Activated naive CD8-positive, alpha-beta T cell treated with anti-CD3 and anti-CD28 coated beads, Interleukin-2, amount 10 ng/mL, durations not matched to agents 7 days and 5 days (primary cell): ENCODE measurements around the gene KREMEN2. TPM values are rescaled to one million over a fixed set of nuclear protein-coding genes. Genes with fewer than 3 reads are reported as not detected.
A peak's percentile ranks its signal among the peaks of the same experiment; 100 is the strongest.

ENCODE experiments used
- ATAC-seq: fragments of 150-1000 bp; cut with Tn5 transposase; one replicate; pipeline ENCODE4 v1.10.0; 2021; ENCODE audit warnings: low read depth, moderate library complexity
- POLR2A ChIA-PET: fragments of 350-600 bp; sonication (Branson Sonifier 250); formaldehyde crosslinking; loops from one replicate; lab custom pipeline; 2021; ENCODE audit warnings: antibody characterized with exemption; lab: Charles Lee
- DNase-seq: peaks from one replicate; pipeline ENCODE4 v3.0.0; 2021
- H3K27ac Mint-ChIP-seq: one replicate; pipeline ENCODE4 v1.8.0; 2022; ENCODE audit warnings: mild to moderate bottlenecking, mixed read lengths
- H3K27me3 Mint-ChIP-seq: one replicate; pipeline ENCODE4 v1.8.0; 2022; ENCODE audit warnings: mild to moderate bottlenecking, moderate library complexity, mixed read lengths
- H3K36me3 Mint-ChIP-seq: one replicate; pipeline ENCODE4 v1.8.0; 2021; ENCODE audit warnings: mild to moderate bottlenecking, mixed read lengths
- H3K4me1 Mint-ChIP-seq: one replicate; pipeline ENCODE4 v1.8.0; 2021; ENCODE audit warnings: mixed read lengths
- H3K4me3 Mint-ChIP-seq: one replicate; pipeline ENCODE4 v1.8.0; 2022; ENCODE audit warnings: mild to moderate bottlenecking, moderate library complexity, mixed read lengths
- H3K9me3 Mint-ChIP-seq: one replicate; pipeline ENCODE4 v1.8.0; 2021; ENCODE audit warnings: mixed read lengths
- total RNA-seq, 2 experiments: library from RNA; stranded (reverse); gene quantifications; one replicate each; pipeline ENCODE4 v1.2.3, GENCODE V29; 2021

KREMEN2 gene
- total RNA-seq, 2 experiments from 2014 or later = 0.36 TPM; not detected in 1

DNA sequence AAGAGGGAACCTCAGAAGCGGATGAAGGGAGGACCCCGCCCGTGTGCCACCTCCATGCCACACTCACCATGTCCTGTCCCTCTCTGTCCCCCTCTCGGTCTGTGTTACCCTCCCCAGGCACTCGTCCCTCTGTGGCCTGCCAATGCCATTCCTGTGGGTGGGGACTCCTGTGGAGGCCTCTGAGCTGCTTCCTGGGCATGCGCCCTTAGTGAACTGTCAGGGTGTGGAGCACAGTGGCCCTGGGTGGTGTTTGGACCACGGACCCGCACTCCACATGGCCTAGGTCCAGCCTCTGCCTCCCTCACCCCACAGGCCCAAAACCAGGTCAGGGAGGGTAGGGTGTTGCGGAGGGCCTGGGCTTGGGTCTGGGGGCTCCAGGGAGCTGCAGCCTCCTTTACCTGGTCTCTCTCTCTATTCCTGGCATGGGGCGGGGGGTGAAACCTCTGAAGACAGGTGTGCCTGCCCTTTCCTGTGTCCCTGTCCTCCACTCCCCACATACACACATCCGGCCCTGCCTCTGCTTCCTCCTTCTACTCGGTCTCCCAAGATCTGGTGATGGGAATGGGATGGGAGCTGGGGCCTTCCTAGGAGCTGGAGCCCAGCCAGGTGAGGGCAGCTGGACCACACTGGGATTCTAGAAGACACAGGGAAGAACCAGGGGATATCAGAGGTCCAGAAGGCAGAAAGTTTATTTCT, 27.6 kb downstream of the KREMEN2 start:
- Mint-ChIP-seq H3K4me1 (no peaks in the 10 kb centered on the region), H3K4me3 (no peak overlapping the region), H3K36me3 (no peaks in the 10 kb centered on the region), H3K27ac (no peak overlapping the region), H3K27me3 (peaks cover 4% of the 10 kb centered on the region), H3K9me3 (no peaks in the 10 kb centered on the region)
- POLR2A ChIA-PET = interaction anchor here (1.2 kb wide), 1 partner anchor 11 kb away, joined by 4 read pairs; no protein-coding TSS in a partner anchor
- ATAC-seq = no peak
- no peak for DNase-seq

DNA sequence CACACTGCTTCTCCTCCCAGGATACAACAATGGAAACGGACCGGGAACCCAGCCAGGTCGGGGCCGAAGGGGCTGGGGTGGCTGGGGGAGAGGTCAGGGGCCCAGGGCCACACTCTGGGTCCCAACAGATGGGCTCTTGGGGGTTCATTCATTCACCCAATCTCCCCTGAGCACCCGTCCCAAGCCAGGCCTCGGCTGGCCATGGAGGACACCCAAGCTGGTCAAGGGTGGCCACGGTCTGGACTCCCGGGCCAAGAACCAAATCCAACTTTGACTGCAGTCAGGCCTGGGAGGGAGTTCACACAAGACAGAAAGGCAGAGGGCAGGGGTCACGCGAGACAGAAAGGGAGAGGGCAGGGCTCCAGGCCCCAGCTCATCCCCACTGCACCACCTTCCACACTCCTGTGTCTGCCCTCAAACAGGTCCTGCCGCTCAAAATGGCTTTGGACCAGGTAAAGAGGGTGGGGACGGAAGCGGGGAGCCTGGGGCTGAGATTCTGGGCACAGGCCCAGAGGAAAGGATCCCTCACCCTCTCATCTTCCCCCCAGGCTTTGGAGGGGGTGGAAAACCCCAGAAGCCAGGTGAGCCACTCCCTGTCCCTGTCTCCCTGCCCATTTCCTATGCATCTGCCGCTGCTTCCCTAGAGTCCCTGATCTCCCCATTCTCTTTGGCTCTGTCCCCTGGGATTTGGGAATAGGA, 28.5 kb downstream of the KREMEN2 start:
- H3K36me3 Mint-ChIP-seq = no peaks in the 10 kb centered on the region
- H3K27me3 Mint-ChIP-seq = peaks cover 4% of the 10 kb centered on the region
- H3K4me3 Mint-ChIP-seq = no peak overlapping the region
- no peak overlapping the region for H3K27ac Mint-ChIP-seq
- H3K4me1 Mint-ChIP-seq = no peaks in the 10 kb centered on the region
- no peak for ATAC-seq
- no peaks in the 10 kb centered on the region for H3K9me3 Mint-ChIP-seq
- POLR2A ChIA-PET = no interaction called here
- DNase-seq = no peak

DNA sequence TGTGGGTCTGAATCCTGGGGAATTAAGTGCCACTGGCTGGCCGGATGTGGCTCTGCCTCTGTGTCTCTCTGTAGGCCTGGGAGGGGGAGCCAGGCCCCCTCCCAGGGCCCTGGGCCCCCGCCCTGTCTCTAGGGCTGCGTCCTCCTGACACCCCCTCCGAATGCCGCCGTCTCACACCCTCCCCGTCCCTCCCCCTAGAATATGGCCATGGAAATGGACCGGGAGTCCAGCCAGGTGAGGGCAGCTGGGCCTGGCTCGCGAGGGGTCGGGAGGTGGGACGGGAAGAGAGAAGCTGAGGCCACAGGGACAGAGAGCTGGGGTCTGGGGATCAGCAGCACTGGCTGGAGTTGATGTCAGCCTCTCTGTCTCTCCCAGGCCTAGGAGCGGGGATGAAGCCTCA, 32.2 kb downstream of the KREMEN2 start:
- POLR2A ChIA-PET = interaction anchor here (2.1 kb wide), 1 partner anchor 16 kb away, joined by 4 read pairs; the partner anchor contains the start of gene PKMYT1
- no peaks in the 10 kb centered on the region for H3K9me3 Mint-ChIP-seq
- no peak overlapping the region for H3K4me3 Mint-ChIP-seq
- no peaks in the 10 kb centered on the region for H3K27me3 Mint-ChIP-seq
- H3K36me3 Mint-ChIP-seq = no peaks in the 10 kb centered on the region
- H3K27ac Mint-ChIP-seq = no peak overlapping the region
- H3K4me1 Mint-ChIP-seq = no peaks in the 10 kb centered on the region
- ATAC-seq (no peak), DNase-seq (no peak)

DNA sequence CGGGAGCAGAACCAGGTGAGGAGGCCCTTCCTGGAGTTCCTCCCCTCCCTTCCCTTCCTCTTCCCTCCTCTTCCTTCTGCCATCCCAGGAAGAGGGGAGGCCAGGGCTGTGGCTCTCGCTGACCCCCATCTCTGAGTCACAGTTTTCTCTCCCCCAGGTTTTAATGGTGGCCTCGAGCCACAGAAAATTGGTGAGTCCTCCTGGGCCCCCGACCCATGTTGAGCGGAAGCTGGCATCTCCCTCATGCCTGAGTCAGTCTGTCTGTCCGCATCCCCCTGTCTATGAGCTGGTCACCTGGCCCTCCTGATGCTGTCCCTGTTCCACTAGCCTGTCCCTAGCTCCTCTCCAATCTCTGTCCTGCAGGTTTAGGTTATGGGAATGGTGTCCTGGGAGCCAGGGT, 35.9 kb downstream of the KREMEN2 start:
- DNase-seq (no peak), ATAC-seq (no peak)
- Mint-ChIP-seq H3K27ac (no peak overlapping the region), H3K27me3 (peaks cover 3% of the 10 kb centered on the region), H3K36me3 (no peaks in the 10 kb centered on the region), H3K9me3 (no peaks in the 10 kb centered on the region), H3K4me3 (no peak overlapping the region), H3K4me1 (peaks cover 2% of the 10 kb centered on the region)
- POLR2A ChIA-PET = interaction anchor here (0.9 kb wide), 1 partner anchor 24 kb away, joined by 3 read pairs; the partner anchor contains the start of genes HCFC1R1 and THOC6

DNA sequence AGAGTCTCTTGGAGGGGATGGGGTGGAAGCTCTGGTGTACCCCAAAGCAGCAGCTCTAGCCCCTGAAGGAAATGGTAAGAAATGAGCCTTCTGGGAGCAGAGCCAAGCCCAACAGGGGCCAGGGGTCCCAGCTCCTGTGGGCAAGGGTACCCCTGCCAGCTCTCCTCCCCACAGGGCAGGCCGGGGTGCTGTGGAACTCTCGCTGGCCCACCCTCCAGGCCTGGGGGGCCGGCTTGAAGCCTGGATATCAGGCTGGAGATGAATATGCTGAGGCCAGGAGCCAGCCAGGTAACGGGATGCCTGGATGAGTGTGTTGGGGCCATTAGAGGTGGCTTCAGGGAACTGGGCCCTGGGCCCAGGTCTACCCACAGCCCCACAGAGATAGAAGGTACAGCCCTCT, 36.5 kb downstream of the KREMEN2 start:
- H3K4me1 Mint-ChIP-seq = peaks cover 3% of the 10 kb centered on the region
- no peaks in the 10 kb centered on the region for H3K36me3 Mint-ChIP-seq
- peaks cover 6% of the 10 kb centered on the region for H3K27me3 Mint-ChIP-seq
- POLR2A ChIA-PET = interaction anchor here (0.6 to 0.9 kb wide), 2 partner anchors 23 to 545 kb away, joined by 3 read pairs; partner anchors contain the start of genes HCFC1R1 and THOC6
- no peak for ATAC-seq
- H3K9me3 Mint-ChIP-seq = no peaks in the 10 kb centered on the region
- DNase-seq = no peak
- H3K27ac Mint-ChIP-seq = no peak overlapping the region
- no peak overlapping the region for H3K4me3 Mint-ChIP-seq

DNA sequence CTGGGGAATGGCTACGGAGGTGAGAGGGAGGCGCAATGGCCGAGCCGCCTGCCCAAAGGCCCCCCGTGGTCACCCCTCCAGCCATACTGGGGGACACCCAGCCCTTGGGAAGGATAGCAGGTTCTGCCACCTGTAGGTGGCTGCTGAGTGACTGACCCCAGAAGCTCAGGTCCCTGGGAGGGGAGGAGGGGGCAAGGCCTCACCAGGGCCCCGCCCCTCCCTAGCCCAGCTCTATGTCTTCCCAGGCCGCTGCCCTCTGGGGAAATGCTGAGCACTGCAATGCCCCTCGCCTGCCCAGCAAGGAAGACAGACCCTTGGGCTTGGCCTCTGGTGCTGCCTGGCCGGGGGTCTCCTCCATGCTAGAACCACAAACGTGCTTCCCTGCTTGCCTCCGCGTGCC, 37.2 kb downstream of the KREMEN2 start:
- POLR2A ChIA-PET = no interaction called here
- H3K36me3 Mint-ChIP-seq = no peaks in the 10 kb centered on the region
- no peak overlapping the region for H3K27ac Mint-ChIP-seq
- no peaks in the 10 kb centered on the region for H3K9me3 Mint-ChIP-seq
- no peak overlapping the region for H3K4me3 Mint-ChIP-seq
- H3K27me3 Mint-ChIP-seq = peaks cover 12% of the 10 kb centered on the region
- DNase-seq (no peak), ATAC-seq (no peak)
- H3K4me1 Mint-ChIP-seq = peaks cover 3% of the 10 kb centered on the region

DNA sequence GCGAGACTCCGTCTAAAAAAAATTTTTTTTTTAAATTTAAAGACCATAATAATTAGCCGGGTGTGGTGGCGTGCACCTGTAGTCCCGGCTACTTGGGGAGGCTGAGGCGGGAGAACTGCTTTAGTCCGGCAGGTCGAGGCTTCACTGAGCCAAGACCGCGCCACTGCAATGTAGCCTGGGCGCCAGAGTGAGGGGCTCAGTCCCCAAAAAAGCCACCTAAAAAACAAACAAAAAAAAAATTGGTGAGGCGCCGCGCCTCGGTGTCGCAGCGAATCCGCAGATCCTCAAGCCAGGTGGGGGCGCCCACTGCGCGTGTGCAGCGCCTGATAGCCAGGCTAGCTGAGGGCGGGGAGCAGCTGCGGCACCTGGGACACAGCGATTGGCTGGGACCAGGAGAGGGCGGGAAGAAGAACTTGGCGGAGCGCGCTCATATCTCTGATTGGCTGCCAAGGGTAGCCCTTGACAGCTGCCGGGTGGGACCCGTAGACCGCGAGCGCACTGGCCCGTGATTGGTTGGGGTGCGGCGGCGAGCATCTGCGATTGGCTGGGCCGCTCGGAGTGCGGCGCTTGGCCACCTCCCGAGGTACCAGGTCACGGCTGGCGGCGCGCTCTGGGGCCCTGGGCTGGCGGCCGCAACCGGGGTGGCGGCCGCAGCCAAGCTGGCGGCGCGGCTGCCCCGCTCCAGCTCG, 39.7 kb downstream of the KREMEN2 start:
- Mint-ChIP-seq H3K9me3 (no peaks in the 10 kb centered on the region), H3K27me3 (peaks cover 32% of the 10 kb centered on the region), H3K36me3 (no peaks in the 10 kb centered on the region), H3K4me1 (peaks cover 19% of the 10 kb centered on the region), H3K27ac (no peak overlapping the region), H3K4me3 (peak overlapping the region; percentile 64)
- ATAC-seq (peak; percentile 99), DNase-seq (peak; percentile 93)
- POLR2A ChIA-PET = interaction anchor here (0.9 to 1.9 kb wide), 6 partner anchors 16 to 113 kb away, joined by 3 to 12 read pairs (median 8); partner anchors contain the start of genes HCFC1R1, PKMYT1, THOC6 and TNFRSF12A

DNA sequence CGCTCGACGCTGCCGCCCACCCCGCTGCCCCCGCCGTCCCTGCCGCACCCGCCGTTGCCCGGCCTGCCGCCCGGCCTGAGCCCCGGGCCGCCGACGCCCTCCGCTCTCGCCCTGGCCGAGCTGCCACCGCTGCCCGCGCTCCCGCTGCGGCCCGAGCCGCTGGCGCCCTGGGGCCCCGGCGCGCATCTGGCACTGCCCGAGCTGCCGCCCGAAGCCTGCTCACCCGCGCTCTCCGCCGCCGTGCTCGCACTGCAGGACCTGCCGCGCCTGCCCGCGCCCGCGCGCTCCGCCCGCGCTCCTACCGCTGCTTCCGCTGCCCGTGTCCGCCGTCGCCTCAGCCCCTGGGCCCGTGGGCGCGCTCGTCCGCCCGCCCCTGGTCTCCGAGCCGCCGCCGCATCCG, 40.2 kb downstream of the KREMEN2 start:
- no peaks in the 10 kb centered on the region for H3K9me3 Mint-ChIP-seq
- DNase-seq (no peak), ATAC-seq (no peak)
- no peak overlapping the region for H3K27ac Mint-ChIP-seq
- POLR2A ChIA-PET = interaction anchor here (0.9 to 1.9 kb wide), 7 partner anchors 16 to 113 kb away, joined by 3 to 12 read pairs (median 7); partner anchors contain the start of genes HCFC1R1, PKMYT1, THOC6 and TNFRSF12A
- peaks cover 34% of the 10 kb centered on the region for H3K27me3 Mint-ChIP-seq
- H3K4me1 Mint-ChIP-seq = peaks cover 21% of the 10 kb centered on the region
- H3K36me3 Mint-ChIP-seq = no peaks in the 10 kb centered on the region
- H3K4me3 Mint-ChIP-seq = no peak overlapping the region

DNA sequence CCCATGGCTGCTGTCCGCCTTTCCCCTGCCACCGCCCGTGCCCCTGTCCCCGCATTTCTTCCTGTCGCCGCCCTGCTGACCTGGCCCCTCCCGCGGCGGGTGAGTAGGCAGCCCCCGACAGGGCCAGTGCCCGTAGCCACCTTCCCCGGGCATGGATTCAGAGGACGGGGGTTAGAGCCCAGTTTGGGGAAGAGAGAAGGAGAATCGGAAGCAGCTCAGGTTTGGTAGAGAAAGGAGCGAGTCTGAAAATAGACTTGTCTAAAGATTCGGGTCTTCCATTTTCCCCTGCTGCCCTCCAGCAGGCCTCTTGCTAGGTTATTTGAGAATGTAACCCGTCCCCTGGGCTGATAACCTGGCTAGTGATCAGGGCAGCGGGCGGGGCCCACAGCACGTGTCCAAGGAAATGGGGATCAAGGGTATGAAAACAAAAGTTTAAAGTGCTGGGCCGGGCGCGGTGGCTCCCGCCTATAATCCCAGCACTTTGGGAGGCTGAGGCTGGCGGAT, 40.8 kb downstream of the KREMEN2 start:
- ATAC-seq (no peak), DNase-seq (no peak)
- H3K27me3 Mint-ChIP-seq = peaks cover 34% of the 10 kb centered on the region
- peak overlapping the region; percentile 76 for H3K4me3 Mint-ChIP-seq
- no peaks in the 10 kb centered on the region for H3K9me3 Mint-ChIP-seq
- POLR2A ChIA-PET = interaction anchor here (1.1 to 1.9 kb wide), 3 partner anchors 15 to 53 kb away, joined by 4 to 9 read pairs (median 8); partner anchors contain the start of genes PKMYT1 and TNFRSF12A
- H3K4me1 Mint-ChIP-seq = peaks cover 21% of the 10 kb centered on the region
- no peaks in the 10 kb centered on the region for H3K36me3 Mint-ChIP-seq
- H3K27ac Mint-ChIP-seq = no peak overlapping the region

DNA sequence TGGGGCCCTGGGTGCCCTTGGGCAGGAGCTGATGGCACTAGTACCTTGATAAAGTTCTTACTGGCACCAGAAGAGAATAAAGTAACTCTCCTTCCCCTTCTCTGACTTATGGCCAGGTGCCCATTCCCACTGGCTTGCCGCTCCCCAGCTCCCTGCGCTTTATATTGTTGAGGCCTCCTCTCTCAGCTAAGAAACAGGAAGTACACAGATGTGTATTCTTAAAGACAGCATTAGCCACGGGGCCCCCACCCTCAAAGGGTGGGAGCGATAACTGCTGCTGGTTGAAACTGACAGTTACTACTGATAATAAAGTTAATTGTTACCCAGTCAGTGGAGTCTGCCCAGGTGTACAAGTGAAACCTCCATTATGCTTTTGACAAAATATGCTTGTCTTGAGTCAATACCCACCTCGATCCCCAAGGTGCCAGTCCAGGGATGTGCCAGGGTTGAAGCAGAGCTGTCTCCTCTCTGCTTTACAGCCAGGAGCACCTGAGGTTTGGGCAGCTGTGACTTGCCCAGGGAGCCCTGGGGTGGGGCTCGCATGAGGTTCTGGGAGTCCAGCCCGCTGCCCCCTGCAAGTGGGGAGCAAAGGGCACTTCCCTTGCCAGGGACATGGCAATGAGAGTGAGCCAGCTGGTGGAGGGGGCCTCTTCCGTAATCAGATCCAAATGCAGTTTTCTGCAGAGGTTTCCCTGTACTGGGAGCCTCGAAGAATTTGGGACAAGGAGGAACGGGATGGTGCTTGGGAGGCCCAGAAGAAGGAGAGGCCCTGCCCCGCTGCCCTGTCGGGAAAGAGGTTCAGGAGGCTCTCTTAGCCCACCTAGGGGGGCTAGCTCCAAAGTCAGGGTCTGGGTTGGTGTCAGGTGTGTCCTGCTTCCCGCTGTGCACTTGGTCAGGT, 43.2 kb downstream of the KREMEN2 start:
- Mint-ChIP-seq H3K4me3 (no peak overlapping the region), H3K4me1 (peaks cover 21% of the 10 kb centered on the region), H3K36me3 (no peaks in the 10 kb centered on the region), H3K27me3 (peaks cover 42% of the 10 kb centered on the region), H3K27ac (no peak overlapping the region), H3K9me3 (no peaks in the 10 kb centered on the region)
- POLR2A ChIA-PET = interaction anchor here (1.0 to 1.7 kb wide), 5 partner anchors 13 to 32 kb away, joined by 3 to 7 read pairs (median 4); partner anchors contain the start of genes HCFC1R1, PKMYT1, THOC6 and TNFRSF12A
- DNase-seq = no peak
- ATAC-seq = no peak

DNA sequence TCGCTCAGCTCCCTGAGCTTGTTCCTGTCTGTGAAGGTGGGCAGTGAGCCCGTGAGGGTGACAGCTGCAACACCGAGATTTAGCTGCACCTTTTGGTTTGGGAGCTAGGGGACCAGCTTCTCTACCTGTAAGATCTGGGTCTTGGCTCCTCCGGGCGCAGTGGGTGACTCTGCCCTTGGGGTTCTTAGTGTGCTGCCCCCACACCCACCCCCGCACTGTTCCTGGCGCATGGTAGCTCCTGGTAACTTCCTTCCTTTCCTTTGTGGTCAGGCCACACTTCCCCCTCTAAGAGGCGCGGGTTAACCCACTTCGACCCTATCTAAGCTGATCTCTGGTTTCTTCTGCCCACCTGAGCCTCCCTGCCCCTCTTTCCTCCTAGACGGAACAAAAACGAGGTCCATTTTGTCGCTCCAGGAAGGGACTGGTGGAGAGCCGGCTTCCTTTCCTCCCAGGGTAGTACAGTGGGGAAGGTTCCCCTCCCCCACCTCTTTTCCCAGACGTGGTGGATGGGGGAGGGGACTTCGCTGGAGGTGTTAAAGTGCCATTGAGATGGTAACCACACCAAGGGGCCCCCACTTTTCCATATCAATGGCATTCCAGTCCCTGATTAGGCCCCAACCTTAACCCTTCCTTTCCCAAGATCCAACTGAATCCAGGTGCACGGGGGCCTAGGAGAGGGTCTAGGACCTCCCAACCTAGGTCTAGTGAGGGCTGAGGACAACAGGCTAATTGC, 44.0 kb downstream of the KREMEN2 start:
- peaks cover 21% of the 10 kb centered on the region for H3K4me1 Mint-ChIP-seq
- ATAC-seq = no peak
- H3K4me3 Mint-ChIP-seq = peak overlapping the region; percentile 43
- no peaks in the 10 kb centered on the region for H3K36me3 Mint-ChIP-seq
- DNase-seq = no peak
- no peaks in the 10 kb centered on the region for H3K9me3 Mint-ChIP-seq
- peaks cover 50% of the 10 kb centered on the region for H3K27me3 Mint-ChIP-seq
- peak overlapping the region; percentile 21 for H3K27ac Mint-ChIP-seq
- POLR2A ChIA-PET = interaction anchor here (1.0 to 1.7 kb wide), 6 partner anchors 12 to 172 kb away, joined by 3 to 7 read pairs (median 4); partner anchors contain the start of genes HCFC1R1, PKMYT1, THOC6 and TNFRSF12A
